Fibroblast of skin of abdomen (primary cell): ENCODE data around the gene CD180.

Experiments
- DNase-seq: peaks from one replicate; pipeline ENCODE4 v3.0.0-alpha.2; 2013

Gene CD180

GRCh38 chr5:67160985-67161384, 35.6 kb downstream of the CD180 start:
- no peak for DNase-seq

DNA sequence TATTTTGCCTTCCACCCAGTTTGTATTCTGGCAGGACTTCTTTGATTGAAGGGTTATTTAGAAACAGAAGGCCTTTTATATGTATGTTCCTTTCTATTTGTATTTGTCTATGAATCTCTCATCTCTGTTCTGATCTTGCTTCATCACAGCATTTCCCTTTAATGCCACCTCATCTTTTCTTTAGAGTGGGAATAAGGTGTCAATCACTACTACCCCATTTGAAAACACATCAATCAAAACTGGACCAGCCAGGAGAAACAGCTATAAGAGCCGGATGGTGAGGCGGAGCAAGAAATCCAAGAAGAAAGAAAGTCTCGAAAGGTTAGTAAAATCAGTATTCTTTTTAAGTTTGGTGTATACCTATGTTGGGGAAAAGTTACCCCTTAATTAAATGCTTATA, 36.3 kb downstream of the CD180 start:
- DNase-seq, result no peak

DNA sequence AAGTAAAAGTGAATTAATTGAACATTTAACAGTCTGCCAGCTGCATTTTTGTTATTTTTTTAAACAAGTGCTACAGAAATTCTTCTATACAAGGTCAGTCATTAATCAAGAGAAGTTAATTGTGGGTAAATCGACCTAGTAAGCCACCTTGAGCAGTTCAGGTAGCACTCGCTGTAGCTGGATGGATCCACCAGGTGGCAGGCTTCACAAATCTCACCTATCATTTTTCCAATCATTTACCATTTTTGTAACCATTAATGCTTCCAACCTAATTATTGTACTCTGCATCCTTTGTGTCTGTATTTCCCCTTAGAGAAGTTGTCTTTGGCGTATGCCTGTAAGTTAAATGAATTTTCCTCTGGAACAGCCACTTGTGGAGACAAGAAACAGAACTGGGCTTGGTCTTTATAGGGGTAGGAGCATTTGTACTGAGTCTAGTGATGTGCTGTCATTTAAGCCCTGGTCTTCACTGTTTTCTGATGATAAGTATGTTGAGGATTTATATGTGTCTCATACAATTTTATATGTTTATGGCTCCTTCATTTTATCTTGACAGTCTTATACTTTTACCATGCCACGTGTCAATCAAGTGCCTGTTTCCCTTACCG, 39.5 kb downstream of the CD180 start:
- peak; percentile 9 for DNase-seq

- no peak for DNase-seq
These were observed 41.9 kb downstream of the CD180 start for GRCh38 chr5:67154556-67155206.

DNA sequence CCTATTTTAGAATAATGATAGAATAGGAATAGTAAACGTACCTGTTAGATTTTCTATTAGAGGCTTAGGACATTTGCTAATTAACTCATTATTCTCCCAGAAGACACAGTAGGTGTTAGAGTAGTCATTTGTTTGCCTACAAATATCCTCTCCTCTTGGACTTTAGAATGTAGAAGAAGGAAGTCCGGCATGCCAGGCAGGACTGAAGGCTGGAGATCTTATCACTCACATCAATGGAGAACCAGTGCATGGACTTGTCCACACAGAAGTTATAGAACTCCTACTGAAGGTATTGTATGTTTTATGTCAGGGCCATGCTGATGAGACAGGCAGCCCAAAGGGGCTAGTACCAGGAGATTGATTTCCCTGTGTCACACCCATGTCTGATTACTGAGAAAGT, 43.3 kb downstream of the CD180 start:
- DNase-seq, result no peak

DNA sequence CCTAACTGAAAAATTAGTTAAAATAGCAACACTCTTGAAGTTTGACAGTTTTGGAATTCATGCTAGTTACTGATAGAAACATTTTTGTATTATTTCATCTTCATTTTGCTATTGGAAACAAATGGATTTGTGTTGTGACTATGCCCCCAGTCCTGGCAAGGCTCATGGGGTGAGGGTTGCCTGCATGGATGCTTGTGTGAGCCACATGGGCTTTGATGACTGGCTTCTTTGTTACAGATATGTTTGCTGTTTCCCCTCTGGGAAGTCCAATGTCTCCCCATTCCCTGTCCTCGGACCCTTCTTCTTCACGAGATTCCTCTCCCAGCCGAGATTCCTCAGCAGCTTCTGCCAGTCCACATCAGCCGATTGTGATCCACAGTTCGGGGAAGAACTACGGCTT, 44.2 kb downstream of the CD180 start:
- DNase-seq, result no peak

- DNase-seq, result peak; percentile 24
These were observed 46.6 kb downstream of the CD180 start for GRCh38 chr5:67149951-67150523.

- DNase-seq, result no peak
These were observed 47.3 kb downstream of the CD180 start for GRCh38 chr5:67149057-67149950.

DNA sequence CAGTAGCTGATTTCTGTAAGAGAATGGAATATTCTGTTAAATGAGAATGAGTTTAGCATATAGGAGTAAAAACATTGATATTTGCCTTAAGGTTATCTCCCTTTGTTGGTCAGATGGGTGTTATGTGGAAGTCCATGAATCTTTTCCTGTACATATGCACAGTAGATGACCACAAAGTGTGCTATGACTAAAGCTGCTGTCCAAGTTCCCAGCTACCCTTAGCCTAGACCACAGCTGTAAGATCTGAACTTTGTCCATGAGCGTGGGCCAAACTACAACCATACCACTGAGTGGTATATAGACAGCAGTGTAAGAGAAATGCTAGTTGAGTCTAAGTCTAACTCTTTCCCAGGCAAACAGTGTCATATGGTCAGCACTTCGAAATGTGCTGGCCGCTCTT, 48.8 kb downstream of the CD180 start:
- DNase-seq, result no peak

DNA sequence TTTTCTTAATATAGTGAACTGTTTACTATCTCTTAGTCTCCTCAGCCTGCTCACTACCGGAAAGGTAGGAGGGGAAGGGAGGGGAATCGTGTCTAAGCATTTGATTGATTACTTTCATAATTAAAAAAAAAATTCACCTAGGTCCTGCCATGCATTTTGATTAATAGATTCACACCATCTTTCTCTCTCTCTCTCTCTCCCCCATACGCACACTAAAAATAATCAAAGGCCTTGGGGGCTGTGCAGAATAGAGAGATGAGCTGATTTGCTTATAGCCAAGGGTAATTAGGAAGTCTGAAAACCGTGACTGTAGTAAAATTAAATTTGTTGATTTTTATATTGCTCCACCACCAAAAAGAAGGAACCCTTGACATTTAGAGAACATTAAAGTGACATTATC, 49.6 kb downstream of the CD180 start:
- DNase-seq, result no peak

DNA sequence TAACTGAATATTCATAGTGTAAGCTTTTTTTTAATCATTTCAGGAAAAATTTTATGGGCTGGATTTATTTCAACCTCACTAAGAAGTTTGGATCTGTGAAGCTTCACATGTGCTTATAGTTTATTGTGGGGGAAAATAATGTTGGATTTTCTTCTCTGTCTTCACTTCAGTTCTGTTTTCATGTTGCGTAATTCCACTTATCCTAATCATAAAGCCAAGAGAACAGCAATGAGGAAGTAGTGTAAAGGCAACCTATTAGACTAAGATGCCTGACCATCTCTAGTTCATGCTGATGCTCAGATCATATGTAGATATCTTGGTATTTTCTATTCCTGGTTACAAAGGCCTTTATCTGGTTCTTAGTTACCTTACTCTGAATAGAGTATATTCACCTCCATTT, 50.0 kb downstream of the CD180 start:
- no peak for DNase-seq

DNA sequence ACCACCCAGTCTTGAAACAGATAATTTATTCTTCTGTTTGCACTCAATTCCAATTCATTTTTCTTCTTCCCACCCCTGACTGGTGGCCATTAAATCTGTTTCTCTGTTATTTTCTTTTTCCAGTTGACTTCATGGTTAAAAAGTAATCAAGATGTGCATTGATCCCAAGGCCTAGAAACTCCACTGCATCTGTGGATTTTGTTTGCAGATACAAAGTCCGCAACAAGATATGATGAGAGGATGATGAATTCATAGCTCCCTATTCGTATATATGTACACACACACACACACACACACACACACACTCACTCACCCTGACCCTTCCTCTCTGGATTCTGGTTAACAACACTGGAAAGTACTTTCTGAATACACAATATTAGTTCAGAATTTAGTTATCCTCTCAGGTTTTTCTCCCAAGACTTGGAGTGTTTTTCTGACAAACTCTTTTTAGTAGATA, 52.4 kb downstream of the CD180 start:
- no peak for DNase-seq

DNA sequence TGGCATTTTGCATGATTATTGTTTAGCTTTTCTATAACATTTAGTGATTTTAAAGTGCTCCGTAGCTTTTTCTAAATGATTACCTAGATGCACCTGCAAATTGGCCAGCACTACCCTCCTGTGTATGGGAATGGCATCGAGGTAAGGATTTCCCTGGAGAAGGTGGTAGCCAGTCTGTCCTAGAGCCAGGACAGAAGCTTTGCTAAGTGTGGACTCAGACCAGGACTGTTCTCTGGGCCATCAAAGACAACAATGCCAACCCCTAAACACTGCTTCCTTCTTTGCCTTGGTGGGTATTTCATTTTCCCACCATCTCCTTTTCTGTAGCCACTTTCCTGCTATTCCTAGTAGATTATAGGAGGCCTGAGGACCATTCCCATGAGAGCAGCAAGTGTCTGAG, 53.0 kb downstream of the CD180 start:
- DNase-seq, result no peak

DNA sequence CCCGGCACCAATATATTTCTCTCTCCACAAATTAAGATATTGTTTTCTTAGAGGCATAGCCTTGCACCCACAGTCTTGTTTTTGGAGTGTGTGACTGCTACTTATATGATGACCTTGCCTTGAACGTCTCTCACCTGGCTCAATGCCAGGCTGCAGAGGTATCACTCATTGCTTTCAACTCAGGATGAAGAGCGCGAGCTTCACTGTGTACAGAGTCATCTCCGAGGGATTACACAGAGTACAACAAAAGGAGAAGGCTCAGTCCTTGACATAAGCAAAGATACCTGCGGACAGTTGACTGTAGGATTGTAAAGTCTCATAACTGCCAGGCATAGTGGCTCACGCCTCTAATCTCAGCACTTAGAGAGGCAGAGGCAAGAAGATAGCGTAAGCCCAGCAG, 53.8 kb downstream of the CD180 start:
- DNase-seq, result no peak

DNA sequence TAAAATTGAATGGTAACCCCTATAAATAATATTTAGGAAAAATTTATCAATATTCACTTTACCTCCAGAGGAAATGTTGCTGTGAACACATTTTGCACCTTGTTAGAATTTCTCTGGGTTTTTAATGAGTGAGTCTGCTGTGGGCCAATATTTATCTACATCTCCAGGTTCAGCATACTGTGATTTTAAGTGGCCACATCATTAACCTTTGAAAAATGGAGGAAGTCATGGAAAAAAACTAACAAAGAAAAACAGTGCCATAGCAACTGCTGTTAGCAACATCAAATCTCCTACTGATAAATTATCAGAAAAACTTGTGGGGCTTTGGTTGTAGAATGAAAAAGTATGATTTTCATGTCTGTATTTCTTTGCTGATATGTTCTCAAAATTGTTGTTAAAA, 55.0 kb downstream of the CD180 start:
- no peak for DNase-seq

GRCh38 chr5:67140413-67140812, 56.2 kb downstream of the CD180 start:
- DNase-seq, result no peak

GRCh38 chr5:67139030-67139429, 57.6 kb downstream of the CD180 start:
- DNase-seq, result no peak

DNA sequence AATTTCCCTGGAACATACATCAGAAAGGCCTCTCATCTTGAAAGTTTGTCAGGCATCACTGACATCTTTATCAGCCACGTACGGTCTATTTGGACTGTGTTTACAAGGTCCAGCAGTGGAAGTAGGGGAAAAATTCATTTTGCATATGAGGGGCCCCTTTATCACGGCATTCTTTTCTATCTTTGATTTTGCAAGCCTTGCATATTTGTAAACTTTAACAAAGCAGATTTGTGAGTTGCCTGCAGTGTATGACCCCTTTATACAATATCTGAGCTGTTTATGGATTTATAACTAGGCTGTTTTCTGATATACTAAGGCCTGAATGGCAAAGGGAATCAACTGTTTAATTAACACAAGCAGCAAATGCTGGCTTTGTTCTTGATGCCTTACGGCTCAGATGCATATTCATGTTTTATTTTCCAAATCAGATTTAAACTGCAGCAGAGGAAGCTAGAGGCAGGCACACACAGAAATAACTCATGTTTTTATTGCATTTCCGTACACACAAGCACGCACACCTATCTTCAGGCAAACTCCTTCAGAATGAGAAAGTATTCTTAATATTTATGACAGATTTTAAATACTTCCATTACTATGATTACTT, 61.1 kb downstream of the CD180 start:
- no peak for DNase-seq

- no peak for DNase-seq
These were observed 62.8 kb downstream of the CD180 start for GRCh38 chr5:67133776-67134175.

DNA sequence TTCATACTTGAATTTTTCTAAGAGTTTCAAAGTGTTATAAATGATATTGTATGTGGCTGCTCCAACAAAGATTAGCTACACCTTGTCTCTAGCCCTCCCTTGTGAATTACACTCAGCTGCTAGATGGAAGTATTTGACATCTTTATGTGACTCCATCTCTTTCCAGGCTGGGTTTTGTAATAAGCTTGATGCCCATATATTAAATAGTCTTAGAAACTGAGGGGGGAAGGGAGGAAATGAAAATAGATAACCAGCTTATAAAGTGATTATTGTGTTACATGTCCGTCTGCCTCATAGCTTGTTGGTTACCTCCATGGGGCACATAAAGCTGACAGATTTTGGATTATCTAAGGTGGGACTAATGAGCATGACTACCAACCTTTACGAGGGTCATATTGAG, 63.4 kb downstream of the CD180 start:
- DNase-seq, result no peak

DNA sequence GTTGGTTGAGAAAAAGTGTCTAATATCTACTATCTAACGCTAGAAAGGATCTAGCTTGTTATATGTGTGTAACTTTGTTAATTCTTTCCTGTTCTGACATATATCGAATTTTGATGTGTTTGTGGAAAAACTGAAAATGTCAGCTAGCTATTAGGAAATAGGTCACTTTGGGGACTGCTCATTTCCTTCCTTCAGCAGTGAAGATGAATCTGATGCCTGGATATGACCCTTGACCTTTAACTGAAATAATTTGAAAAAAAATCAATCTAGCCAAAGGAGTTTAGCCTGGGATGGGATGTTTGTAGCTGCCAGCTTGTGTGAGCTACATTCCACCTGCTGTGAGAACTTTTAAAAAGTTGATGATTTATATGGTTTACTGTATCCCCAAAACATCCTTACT, 66.8 kb downstream of the CD180 start:
- DNase-seq, result no peak
